CD14-positive monocyte (primary cell): Measurements from ENCODE around the gene AP2S1. TPM values are rescaled to one million over a fixed set of nuclear protein-coding genes. Genes with fewer than 3 reads are reported as not detected.

Source experiments
- DNase-seq, 3 donors: peaks; one replicate each; pipeline ENCODE4 v3.0.0-alpha.2; 2011 to 2022
- H2AFZ ChIP-seq: 2 replicates; pipeline ENCODE4 v1.6.0; 2012; ENCODE audit warnings: mild to moderate bottlenecking, low read depth, low read length, inconsistent platforms; ENCODE audit not compliant: insufficient read depth, poor library complexity, severe bottlenecking
- H3K27ac ChIP-seq, 2 donors: 1 replicate in 1 of 2; 2 replicates in 1 of 2; pipeline ENCODE4 v1.5.1; 2012 to 2013; ENCODE audit warnings: low read length in 2 of 2, control low read depth in 1 of 2, inconsistent platforms in 1 of 2, low read depth in 1 of 2, mild to moderate bottlenecking in 1 of 2
- H3K27me3 ChIP-seq, 2 donors: one replicate each; pipeline versions ENCODE4 v1.6.0 to v1.6.1; 2011 to 2013; ENCODE audit warnings: low read length in 2 of 2; ENCODE audit not compliant: control insufficient read depth in 2 of 2, insufficient read depth in 2 of 2
- H3K36me3 ChIP-seq, 2 donors: replicated peaks in 1 of 2; 1 replicate in 1 of 2; 2 replicates in 1 of 2; pipeline versions ENCODE4 v1.5.1 to v1.6.1; 2012 to 2013; ENCODE audit warnings: low read length in 2 of 2, control low read depth in 1 of 2, inconsistent platforms in 1 of 2, mild to moderate bottlenecking in 1 of 2; ENCODE audit not compliant: insufficient read depth in 2 of 2, control insufficient read depth in 1 of 2
- H3K4me1 ChIP-seq, 2 donors: 1 replicate in 1 of 2; 2 replicates in 1 of 2; pipeline versions ENCODE4 v1.5.1 to v1.6.1; 2012 to 2013; ENCODE audit warnings: low read length in 2 of 2, control low read depth in 1 of 2, inconsistent platforms in 1 of 2, mild to moderate bottlenecking in 1 of 2, moderate library complexity in 1 of 2; ENCODE audit not compliant: insufficient read depth in 2 of 2, control insufficient read depth in 1 of 2
- H3K4me2 ChIP-seq: replicated peaks from 2 replicates; pipeline ENCODE3; 2012; ENCODE audit warnings: low read length, moderate library complexity, mild to moderate bottlenecking; ENCODE audit not compliant: poor library complexity, severe bottlenecking; ENCODE audit errors: extremely low read depth
- H3K4me3 ChIP-seq, 3 experiments: fragments of 200-600 bp in 1 of 3; sonication (generic) in 1 of 3; replicated peaks in 1 of 3; 1 replicate in 2 of 3; 2 replicates in 1 of 3; pipeline ENCODE4 v1.5.1; 2011 to 2013; ENCODE audit warnings: low read length in 3 of 3, mild to moderate bottlenecking in 3 of 3, control low read depth in 2 of 3, low read depth in 2 of 3, inconsistent platforms in 1 of 3, moderate library complexity in 1 of 3
- H3K79me2 ChIP-seq: 2 replicates; pipeline ENCODE4 v1.6.0; 2012; ENCODE audit warnings: mild to moderate bottlenecking, control low read depth, inconsistent platforms, low read length, moderate library complexity; ENCODE audit not compliant: insufficient read depth
- H3K9ac ChIP-seq: 2 replicates; pipeline ENCODE4 v1.6.0; 2017; ENCODE audit warnings: low read length, mild to moderate bottlenecking; ENCODE audit not compliant: insufficient read depth, poor library complexity, severe bottlenecking
- H3K9me3 ChIP-seq, 2 donors: replicated peaks in 1 of 2; 1 replicate in 1 of 2; 2 replicates in 1 of 2; pipeline versions ENCODE4 v1.5.1 to v1.6.1; 2012 to 2013; ENCODE audit warnings: low read length in 2 of 2, control low read depth in 1 of 2; ENCODE audit not compliant: control insufficient read depth in 1 of 2, insufficient read depth in 1 of 2
- H4K20me1 ChIP-seq: 2 replicates; pipeline ENCODE4 v1.6.0; 2012; ENCODE audit warnings: mild to moderate bottlenecking, low read length, control low read depth, moderate library complexity; ENCODE audit not compliant: insufficient read depth
- H3K27ac Mint-ChIP-seq, 7 donors: one replicate each; pipeline ENCODE4 v1.8.0; 2020; ENCODE audit warnings: mild to moderate bottlenecking in 7 of 7, mixed read lengths in 7 of 7, moderate library complexity in 6 of 7, inconsistent platforms in 2 of 7
- H3K27me3 Mint-ChIP-seq, 3 donors: one replicate each; pipeline ENCODE4 v1.8.0; 2021 to 2022; ENCODE audit warnings: low read depth in 3 of 3, mild to moderate bottlenecking in 3 of 3, mixed read lengths in 3 of 3, moderate library complexity in 3 of 3, inconsistent platforms in 1 of 3
- H3K36me3 Mint-ChIP-seq, 2 donors: one replicate each; pipeline ENCODE4 v1.8.0; 2020; ENCODE audit warnings: mixed read lengths in 2 of 2, inconsistent platforms in 1 of 2, mild to moderate bottlenecking in 1 of 2
- H3K4me1 Mint-ChIP-seq: one replicate; pipeline ENCODE4 v1.8.0; 2020; ENCODE audit warnings: mild to moderate bottlenecking, mixed read lengths
- H3K4me3 Mint-ChIP-seq, 2 donors: one replicate each; pipeline ENCODE4 v1.8.0; 2020; ENCODE audit warnings: mild to moderate bottlenecking in 2 of 2, mixed read lengths in 2 of 2, moderate library complexity in 1 of 2
- H3K9me3 Mint-ChIP-seq, 7 donors: one replicate each; pipeline ENCODE4 v1.8.0; 2020 to 2022; ENCODE audit warnings: mixed read lengths in 7 of 7, mild to moderate bottlenecking in 6 of 7, moderate library complexity in 6 of 7, inconsistent platforms in 2 of 7
- whole genome bisulfite sequencing: methylation state at CpG from one replicate; pipeline ENCODE4 v1.1.5; 2013; ENCODE audit warnings: missing lambda C conversion rate; ENCODE audit not compliant: insufficient coverage; 5-methylcytosine and 5-hydroxymethylcytosine counted together
- intact Hi-C, 2 donors: fragments of 100-400 bp; cut with micrococcal nuclease; formaldehyde crosslinking; loops; one replicate each; pipeline versions ENCODE4 v1.15.0 to v1.15.1; 2023
- polyA plus RNA-seq, 3 donors: library from polyadenylated mRNA; depleted of rRNA in 1 of 3; unstranded in 2 of 3; stranded (reverse) in 1 of 3; fragments of 300-500 nt in 2 of 3; fragments of >200 nt in 1 of 3; fragmentation: Illumina TruSeq in 2 of 3; gene quantifications; 1 replicate in 2 of 3; 2 replicates in 1 of 3; pipeline ENCODE4 v1.2.3, GENCODE V29; 2012 to 2021
- TF ChIP-seq, protein P1 (sequence below): fragments of 200-600 bp; IDR thresholded peaks from one replicate; pipeline ENCODE4 v1.8.0; 2022; ENCODE audit warnings: antibody characterized with exemption, mild to moderate bottlenecking

Gene AP2S1
- polyA plus RNA-seq, 3 donors: 123 to 194 (median 170) TPM

DNA sequence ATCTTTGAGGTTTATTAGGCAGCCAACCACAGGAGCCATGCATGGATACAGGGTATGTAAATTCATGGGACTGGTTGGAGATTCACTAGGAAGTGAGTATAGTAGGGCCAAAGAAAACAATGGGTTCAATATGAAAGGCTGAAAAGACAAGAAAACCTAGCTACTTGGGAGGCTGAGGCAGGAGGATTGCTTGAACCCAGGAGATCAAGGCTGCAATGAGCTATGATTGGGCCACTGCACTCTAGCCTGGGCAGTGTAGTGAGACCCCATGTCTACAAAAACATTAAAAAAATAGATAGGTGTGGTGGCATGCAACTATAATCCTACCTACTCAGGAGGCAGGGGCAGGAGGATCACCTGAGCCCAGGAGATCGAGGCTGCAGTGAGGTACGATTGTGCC lies 51.9 kb downstream of the AP2S1 start:
- H3K9me3 Mint-ChIP-seq: peaks cover 0 to 5% (median 0%) of the 10 kb centered on the region in 7 donors
- H3K27ac Mint-ChIP-seq: no peak overlapping the region
- Histone ChIP-seq H3K4me3 (no peak overlapping the region), H3K9me3 (no peaks in the 10 kb centered on the region), H3K79me2 (no peaks in the 10 kb centered on the region), H3K4me1 (no peaks in the 10 kb centered on the region), H3K9ac (no peak overlapping the region), H3K27me3 (no peaks in the 10 kb centered on the region), H3K36me3 (no peaks in the 10 kb centered on the region), H3K4me2 (no peak overlapping the region), H3K27ac (no peak overlapping the region), H2AFZ (no peak overlapping the region), H4K20me1 (no peaks in the 10 kb centered on the region)
- DNase-seq: no peak
- no peaks in the 10 kb centered on the region for H3K36me3 Mint-ChIP-seq
- no peak overlapping the region for H3K4me3 Mint-ChIP-seq
- intact Hi-C loops: no loop called here
- H3K4me1 Mint-ChIP-seq: no peaks in the 10 kb centered on the region
- peaks cover 0 to 10% (median 0%) of the 10 kb centered on the region in 3 donors for H3K27me3 Mint-ChIP-seq
- TF ChIP-seq, protein P1, sequence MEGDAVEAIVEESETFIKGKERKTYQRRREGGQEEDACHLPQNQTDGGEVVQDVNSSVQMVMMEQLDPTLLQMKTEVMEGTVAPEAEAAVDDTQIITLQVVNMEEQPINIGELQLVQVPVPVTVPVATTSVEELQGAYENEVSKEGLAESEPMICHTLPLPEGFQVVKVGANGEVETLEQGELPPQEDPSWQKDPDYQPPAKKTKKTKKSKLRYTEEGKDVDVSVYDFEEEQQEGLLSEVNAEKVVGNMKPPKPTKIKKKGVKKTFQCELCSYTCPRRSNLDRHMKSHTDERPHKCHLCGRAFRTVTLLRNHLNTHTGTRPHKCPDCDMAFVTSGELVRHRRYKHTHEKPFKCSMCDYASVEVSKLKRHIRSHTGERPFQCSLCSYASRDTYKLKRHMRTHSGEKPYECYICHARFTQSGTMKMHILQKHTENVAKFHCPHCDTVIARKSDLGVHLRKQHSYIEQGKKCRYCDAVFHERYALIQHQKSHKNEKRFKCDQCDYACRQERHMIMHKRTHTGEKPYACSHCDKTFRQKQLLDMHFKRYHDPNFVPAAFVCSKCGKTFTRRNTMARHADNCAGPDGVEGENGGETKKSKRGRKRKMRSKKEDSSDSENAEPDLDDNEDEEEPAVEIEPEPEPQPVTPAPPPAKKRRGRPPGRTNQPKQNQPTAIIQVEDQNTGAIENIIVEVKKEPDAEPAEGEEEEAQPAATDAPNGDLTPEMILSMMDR: no peak
- WGBS: no CpG with 5 or more reads among the region's 2 CpGs

DNA sequence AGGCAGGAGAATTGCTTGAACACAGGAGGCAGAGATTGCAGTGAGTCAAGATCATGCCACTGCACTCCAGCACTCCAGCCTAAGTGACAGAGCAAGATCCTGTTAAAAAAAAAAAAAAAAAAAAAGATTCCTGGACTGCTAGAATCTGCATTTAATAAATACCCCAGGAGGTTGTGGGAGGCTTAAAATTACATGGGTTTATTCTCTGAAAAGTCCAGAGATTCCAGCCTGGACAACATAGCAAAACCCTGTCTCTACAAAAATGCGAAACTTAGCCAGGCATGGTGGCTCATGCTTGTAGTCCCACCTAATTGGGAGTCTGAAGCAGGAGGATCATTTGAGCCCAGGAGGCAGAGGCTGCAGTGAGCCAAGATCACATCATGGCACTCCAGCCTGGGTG lies 52.8 kb downstream of the AP2S1 start:
- DNase-seq: no peak
- Histone ChIP-seq H3K9me3 (no peaks in the 10 kb centered on the region), H3K4me2 (no peak overlapping the region), H3K36me3 (no peaks in the 10 kb centered on the region), H3K9ac (no peak overlapping the region), H4K20me1 (no peaks in the 10 kb centered on the region), H3K27ac (no peak overlapping the region), H2AFZ (no peak overlapping the region), H3K4me1 (no peaks in the 10 kb centered on the region), H3K4me3 (no peak overlapping the region), H3K27me3 (no peaks in the 10 kb centered on the region), H3K79me2 (no peaks in the 10 kb centered on the region)
- no peak overlapping the region for H3K4me3 Mint-ChIP-seq
- H3K27me3 Mint-ChIP-seq: peaks cover 0 to 10% (median 3%) of the 10 kb centered on the region in 3 donors
- H3K27ac Mint-ChIP-seq: no peak overlapping the region
- WGBS: no CpG with 5 or more reads among the region's 1 CpG
- intact Hi-C loops: no loop called here
- no peaks in the 10 kb centered on the region for H3K36me3 Mint-ChIP-seq
- H3K4me1 Mint-ChIP-seq: no peaks in the 10 kb centered on the region
- H3K9me3 Mint-ChIP-seq: peaks cover 0 to 5% (median 0%) of the 10 kb centered on the region in 7 donors
- TF ChIP-seq, protein P1: no peak
